IMR-90 (cell line): ENCODE measurements around the gene AQP12A.

Source experiments
- BHLHE40 ChIP-seq: fragments of 150-350 bp; IDR thresholded peaks from 2 replicates; pipeline ENCODE4 v1.6.1; 2016; ENCODE audit warnings: mild to moderate bottlenecking, low read depth, low read length
- CEBPB ChIP-seq: IDR thresholded peaks from 2 replicates; pipeline ENCODE4 v1.6.1; 2012; ENCODE audit warnings: low read depth, low read length, improper control_type of control experiment
- POLR2A ChIP-seq: IDR thresholded peaks from 2 replicates; pipeline ENCODE4 v1.6.1; 2012; ENCODE audit warnings: mild to moderate bottlenecking, low read depth, low read length
- RAD21 ChIP-seq: IDR thresholded peaks from 2 replicates; pipeline ENCODE4 v1.6.1; 2012; ENCODE audit warnings: low read length, improper control_type of control experiment
- USF2 ChIP-seq: fragments of 150-350 bp; IDR thresholded peaks from 2 replicates; pipeline ENCODE4 v1.6.1; 2017; ENCODE audit warnings: mild to moderate bottlenecking, antibody characterized with exemption, low read length, low read depth
- TF ChIP-seq, protein P1 (sequence below): conservative IDR thresholded peaks from 2 replicates; pipeline ENCODE4 v1.5.1; 2012; ENCODE audit warnings: mild to moderate bottlenecking, low read depth, low read length, improper control_type of control experiment

- TF ChIP-seq CEBPB (no peak), POLR2A (no peak), BHLHE40 (no peak), RAD21 (no peak), USF2 (no peak)
- TF ChIP-seq, protein P1, sequence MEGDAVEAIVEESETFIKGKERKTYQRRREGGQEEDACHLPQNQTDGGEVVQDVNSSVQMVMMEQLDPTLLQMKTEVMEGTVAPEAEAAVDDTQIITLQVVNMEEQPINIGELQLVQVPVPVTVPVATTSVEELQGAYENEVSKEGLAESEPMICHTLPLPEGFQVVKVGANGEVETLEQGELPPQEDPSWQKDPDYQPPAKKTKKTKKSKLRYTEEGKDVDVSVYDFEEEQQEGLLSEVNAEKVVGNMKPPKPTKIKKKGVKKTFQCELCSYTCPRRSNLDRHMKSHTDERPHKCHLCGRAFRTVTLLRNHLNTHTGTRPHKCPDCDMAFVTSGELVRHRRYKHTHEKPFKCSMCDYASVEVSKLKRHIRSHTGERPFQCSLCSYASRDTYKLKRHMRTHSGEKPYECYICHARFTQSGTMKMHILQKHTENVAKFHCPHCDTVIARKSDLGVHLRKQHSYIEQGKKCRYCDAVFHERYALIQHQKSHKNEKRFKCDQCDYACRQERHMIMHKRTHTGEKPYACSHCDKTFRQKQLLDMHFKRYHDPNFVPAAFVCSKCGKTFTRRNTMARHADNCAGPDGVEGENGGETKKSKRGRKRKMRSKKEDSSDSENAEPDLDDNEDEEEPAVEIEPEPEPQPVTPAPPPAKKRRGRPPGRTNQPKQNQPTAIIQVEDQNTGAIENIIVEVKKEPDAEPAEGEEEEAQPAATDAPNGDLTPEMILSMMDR = no peak
These were observed 47.9 kb upstream of the AQP12A start for GRCh38 chr2:240643811-240644150.
